ENCODE data around the gene HLA-DQB2. TPM values are rescaled to one million over a fixed set of nuclear protein-coding genes. Genes with fewer than 3 reads are reported as not detected.

The HLA-DQB2 gene
- total and polyA plus RNA-seq, 2 of the 8 experiments (the other 6 are each of a cell fraction or from before 2014, with no cell fraction given) = not detected

GRCh38 chr6:32709625-32710024, 53.7 kb downstream of the HLA-DQB2 start:
- Histone ChIP-seq H2BK15ac (ENCODE audit: low read length) (no peak overlapping the region), H2BK120ac (replicated peaks; ENCODE audit: low read depth, low read length) (no peak overlapping the region), H3K23ac (ENCODE audit: insufficient read length) (no peak overlapping the region), H3K9ac (replicated peaks in 1 of 4; ENCODE audit: extremely low read depth in 1 of 4, low read depth in 3 of 4, low read length in 3 of 4) (no peak overlapping the region), H2AFZ (ENCODE audit: low read length) (no peak overlapping the region), H4K8ac (ENCODE audit: extremely low read depth, insufficient read depth, low read length) (no peak overlapping the region), H3K36me3 (ENCODE audit: control insufficient read depth in 2 of 4, insufficient read depth in 4 of 4, low read length in 3 of 4) (no peaks in the 10 kb centered on the region), H2AK5ac (ENCODE audit: low read depth, low read length) (no peak overlapping the region), H3K27ac (ENCODE audit: low read depth, low read length) (no peak overlapping the region), H3K79me2 (ENCODE audit: control insufficient read depth in 1 of 2, insufficient read depth in 2 of 2, low read length in 2 of 2) (no peaks in the 10 kb centered on the region), H3K18ac (ENCODE audit: extremely low read depth, low read length) (no peak overlapping the region), H3K4me2 (ENCODE audit: insufficient read depth in 1 of 2, low read depth in 2 of 2, low read length in 2 of 2) (no peak overlapping the region), H3K14ac (ENCODE audit: insufficient read length) (no peak overlapping the region), H3K4me3 (ENCODE audit: extremely low read depth in 1 of 4, insufficient read depth in 2 of 4, low read depth in 3 of 4, low read length in 4 of 4) (no peak overlapping the region), H2BK5ac (ENCODE audit: low read depth, low read length) (no peak overlapping the region), H4K20me1 (replicated peaks in 1 of 2; ENCODE audit: control insufficient read depth in 1 of 2, insufficient read depth in 2 of 2, low read length in 2 of 2) (no peaks in the 10 kb centered on the region), H3K4me1 (replicated peaks in 1 of 4; ENCODE audit: control insufficient read depth in 3 of 4, insufficient read depth in 4 of 4, low read length in 3 of 4) (no peaks in the 10 kb centered on the region), H3K56ac (replicated peaks; ENCODE audit: insufficient read length, low read depth, low read length) (no peak overlapping the region), H4K91ac (replicated peaks; ENCODE audit: insufficient read length, low read length) (no peak overlapping the region), H3K23me2 (ENCODE audit: low read depth, low read length) (no peaks in the 10 kb centered on the region), H3K4ac (replicated peaks; ENCODE audit: insufficient read length, low read depth, low read length) (no peak overlapping the region), H2BK20ac (ENCODE audit: low read length) (no peak overlapping the region), H2BK12ac (ENCODE audit: low read depth, low read length) (no peak overlapping the region), H3K9me3 (ENCODE audit: insufficient read depth in 2 of 2, low read depth in 1 of 2, low read length in 1 of 2) (no peaks in the 10 kb centered on the region), H4K5ac (ENCODE audit: insufficient read length, low read depth, low read length) (no peak overlapping the region), H3K79me1 (ENCODE audit: low read depth, low read length) (no peaks in the 10 kb centered on the region), H3K27me3 (replicated peaks in 1 of 4; ENCODE audit: control insufficient read depth in 3 of 4, extremely low read depth in 1 of 4, insufficient read depth in 3 of 4, low read length in 3 of 4) (no peaks in the 10 kb centered on the region)
- POLR2A ChIA-PET (ENCODE audit: partially characterized antibody) = no interaction called here
- DNase-seq (ENCODE audit: low read depth in 1 of 2, low spot score in 2 of 2) (no peak), FAIRE-seq (no peak)
- no peak for TF ChIP-seq POLR2AphosphoS5 (IDR thresholded peaks at IDR 0.05; ENCODE audit: low read depth, low read length)
- TF ChIP-seq BRCA1 (IDR thresholded peaks at IDR 0.05; ENCODE audit: low read depth, low read length) = no peak
- no peak for TF ChIP-seq CHD1 (IDR thresholded peaks at IDR 0.05; ENCODE audit: low read depth, low read length)
- no peak for TF ChIP-seq CREB1 (IDR thresholded peaks at IDR 0.05)
- TF ChIP-seq HDAC6 (IDR thresholded peaks at IDR 0.05; ENCODE audit: low read depth, low read length) = no peak
- TF ChIP-seq CEBPB (IDR thresholded peaks at IDR 0.05; ENCODE audit: low read depth, low read length) = no peak
- no peak for TF ChIP-seq CTCF (IDR thresholded peaks at IDR 0.05; ENCODE audit: control extremely low read depth in 1 of 3, insufficient read depth in 1 of 3, low read depth in 1 of 3, low read length in 3 of 3)
- no peak for TF ChIP-seq SIX5 (IDR thresholded peaks at IDR 0.05; ENCODE audit: low read depth, low read length)
- TF ChIP-seq YY1 (IDR thresholded peaks at IDR 0.05; ENCODE audit: low read depth, low read length) = no peak
- TF ChIP-seq POU5F1 (IDR thresholded peaks at IDR 0.05; ENCODE audit: low read depth, low read length) = no peak
- TF ChIP-seq KDM1A (IDR thresholded peaks at IDR 0.05; ENCODE audit: borderline replicate concordance, low read length) = no peak
- TF ChIP-seq USF2 (IDR thresholded peaks at IDR 0.05; ENCODE audit: low read length) = no peak
- CTCF ChIA-PET (ENCODE audit: partially characterized antibody) = no interaction called here
